Measurements from ENCODE around the gene NPTN. TPM values are rescaled to one million over a fixed set of nuclear protein-coding genes. Genes with fewer than 3 reads are reported as not detected.

The NPTN gene
- 86.2 and 88.6 TPM in 2 replicates for total RNA-seq (2014; rRNA removed; shearing (Covaris generic))

DNA sequence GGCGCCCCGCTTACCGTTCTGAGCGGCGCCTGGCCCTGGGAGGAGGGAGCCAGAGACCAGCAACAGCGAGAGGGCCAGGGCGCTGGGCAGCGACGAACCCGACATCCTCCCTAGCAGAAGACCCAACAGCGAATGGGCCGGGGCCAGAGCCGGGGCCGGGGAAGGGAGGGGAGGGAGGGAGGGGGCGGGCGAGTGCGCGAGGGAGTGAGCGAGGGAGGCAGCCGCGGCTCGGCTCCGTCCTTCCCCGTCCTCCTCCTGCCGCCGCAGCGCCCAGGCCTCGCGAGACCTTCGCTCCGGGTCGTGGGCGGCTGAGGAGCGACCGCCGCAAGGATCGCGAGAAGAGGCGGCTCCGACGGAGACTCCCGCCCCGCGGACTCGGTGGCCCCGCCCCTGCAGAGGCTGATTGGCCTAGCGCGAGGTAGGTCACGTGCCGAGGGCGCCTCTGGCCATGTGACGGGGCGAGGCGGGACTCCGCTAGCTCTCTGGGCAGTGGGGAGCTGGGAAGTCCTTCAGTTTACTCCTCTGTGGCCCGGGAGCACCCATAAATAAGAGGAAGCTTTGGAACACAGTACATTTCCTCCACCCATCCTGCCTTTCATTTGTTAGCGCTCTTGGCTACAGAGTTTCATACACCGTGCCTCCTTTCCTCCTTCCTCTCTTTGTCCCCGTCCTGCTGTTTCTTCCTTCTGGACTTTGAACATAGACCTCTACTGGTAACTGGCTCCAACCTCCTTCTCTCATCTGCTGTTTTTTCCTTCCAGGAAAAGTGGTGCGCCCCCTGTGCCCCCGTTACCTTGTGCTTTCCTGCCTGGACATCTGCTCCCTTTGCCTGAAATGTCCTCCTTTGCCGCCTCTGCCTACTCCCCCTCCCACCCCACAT lies at the start of gene NPTN:
Gene NPTN, minus strand, starts transcription at position 279 of the 880 bp plus-strand sequence. Its CDS starts 174 bp downstream, at position 105.

Other genes with a start within 250 kb of the NPTN start
- gene REC114, start 190.2 kb downstream of the NPTN start, total RNA-seq (2014; rRNA removed; shearing (Covaris generic)), result not detected in 2 replicates
- 62.0 and 85.1 TPM in 2 replicates for gene CD276, start 51.0 kb upstream of the NPTN start, total RNA-seq (2014; rRNA removed; shearing (Covaris generic))
- 2.1 and 2.6 TPM in 2 replicates for gene INSYN1, start 120.0 kb upstream of the NPTN start, total RNA-seq (2014; rRNA removed; shearing (Covaris generic))
- not detected in 2 replicates for gene TBC1D21, start 240.2 kb upstream of the NPTN start, total RNA-seq (2014; rRNA removed; shearing (Covaris generic))